ENCODE results near the gene HKDC1.

DNA sequence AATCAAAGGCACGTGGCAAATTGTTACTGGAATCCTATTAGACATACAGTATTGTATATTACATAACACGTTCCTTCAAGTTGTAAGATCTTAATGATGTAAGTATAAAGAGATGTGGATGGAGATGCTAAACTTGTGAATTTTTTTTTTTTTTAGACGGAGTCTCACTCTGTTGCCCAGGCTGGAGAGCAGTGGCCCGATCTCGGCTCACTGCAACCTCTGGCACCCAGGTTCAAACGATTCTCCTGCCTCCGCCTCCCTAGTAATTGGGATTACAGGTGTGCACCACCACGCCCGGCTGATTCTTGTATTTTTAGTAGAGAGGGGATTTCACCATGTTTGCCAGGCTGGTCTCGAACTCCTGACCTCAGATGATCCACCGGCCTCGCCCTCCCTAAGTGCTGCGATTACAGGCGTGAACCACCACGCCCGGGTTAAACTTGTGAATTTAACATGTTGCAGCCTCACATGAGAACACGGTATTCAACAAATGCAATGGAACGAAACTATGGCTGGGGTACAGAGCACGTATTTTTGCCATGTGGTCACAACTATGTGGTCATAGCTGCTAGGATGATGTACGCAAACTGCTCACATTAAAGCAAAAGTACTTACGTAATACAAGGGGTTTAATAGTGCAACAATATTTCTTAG, 40.9 kb upstream of the HKDC1 start:
- TF ChIP-seq CTCF (conservative IDR thresholded peaks at IDR 0.05; ENCODE audit: low read depth, low read length): no peak
- TF ChIP-seq EZH2 (IDR thresholded peaks at IDR 0.05; ENCODE audit: borderline replicate concordance, low read depth, low read length, poor library complexity, severe bottlenecking): no peak
